Neural cell (in vitro differentiated cells): Measurements from ENCODE around the gene YIPF5. TPM values are rescaled to one million over a fixed set of nuclear protein-coding genes. Genes with fewer than 3 reads are reported as not detected.
A peak's percentile ranks its signal among the peaks of the same experiment; 100 is the strongest.

ENCODE experiments used
- H2AFZ ChIP-seq: fragments of 200-600, 300-800 bp; sonication (generic), shearing (Covaris generic); 2 replicates; pipeline ENCODE4 v1.6.0; 2014; ENCODE audit warnings: low read depth, mild to moderate bottlenecking, antibody characterized with exemption, low read length, moderate library complexity
- H3F3A ChIP-seq: fragments of 200-600 bp; shearing (Covaris generic); 2 replicates; pipeline ENCODE4 v1.6.1; 2016; ENCODE audit warnings: mild to moderate bottlenecking, moderate library complexity, mixed read lengths, antibody characterized with exemption, low read length; ENCODE audit not compliant: insufficient read depth, poor library complexity, severe bottlenecking
- H3K27ac ChIP-seq: fragments of 200-600, 300-800 bp; sonication (generic), shearing (Covaris generic); 2 replicates; pipeline ENCODE4 v1.5.1; 2014; ENCODE audit warnings: mild to moderate bottlenecking, low read length, moderate library complexity
- H3K27me3 ChIP-seq: fragments of 300-800, 200-600 bp; sonication (generic), shearing (Covaris generic); 2 replicates; pipeline ENCODE4 v1.6.0; 2014; ENCODE audit warnings: mild to moderate bottlenecking, low read depth, low read length, moderate library complexity; ENCODE audit not compliant: insufficient read depth
- H3K36me3 ChIP-seq: fragments of 300-800, 200-600 bp; sonication (generic), shearing (Covaris generic); 2 replicates; pipeline ENCODE4 v1.5.1; 2014; ENCODE audit warnings: mild to moderate bottlenecking, antibody characterized with exemption, low read length, moderate library complexity; ENCODE audit not compliant: insufficient read depth
- H3K4me2 ChIP-seq: fragments of 300-800, 200-600 bp; sonication (generic), shearing (Covaris generic); 2 replicates; pipeline ENCODE4 v1.6.0; 2014; ENCODE audit warnings: mild to moderate bottlenecking, low read length
- H3K4me3 ChIP-seq: fragments of 300-800, 200-600 bp; sonication (generic), shearing (Covaris generic); 2 replicates; pipeline ENCODE4 v1.5.1; 2014; ENCODE audit warnings: mild to moderate bottlenecking, low read length, moderate library complexity
- H3K79me2 ChIP-seq: fragments of 200-600 bp; shearing (Covaris generic); replicated peaks from 2 replicates; pipeline ENCODE4 v1.6.0; 2014; ENCODE audit warnings: mild to moderate bottlenecking, low read length, moderate library complexity; ENCODE audit not compliant: insufficient read depth
- H3K9ac ChIP-seq: fragments of 300-800, 200-600 bp; sonication (generic), shearing (Covaris generic); 2 replicates; pipeline ENCODE4 v1.6.1; 2016; ENCODE audit warnings: mild to moderate bottlenecking, low read length, mixed read lengths
- H3K9me2 ChIP-seq: fragments of 200-600 bp; shearing (Covaris generic); 2 replicates; pipeline ENCODE4 v1.6.1; 2016; ENCODE audit warnings: mild to moderate bottlenecking, low read length, mixed read lengths; ENCODE audit not compliant: insufficient read depth
- H3K9me3 ChIP-seq: fragments of 200-600, 300-800 bp; sonication (generic), shearing (Covaris generic); 2 replicates; pipeline ENCODE4 v1.6.1; 2016; ENCODE audit warnings: mild to moderate bottlenecking, mixed run types, low read length, moderate library complexity, mixed read lengths
- H4K20me1 ChIP-seq: fragments of 200-600 bp; shearing (Covaris generic); 2 replicates; pipeline ENCODE4 v1.6.1; 2016; ENCODE audit warnings: mild to moderate bottlenecking, mixed run types; ENCODE audit not compliant: insufficient read depth
- CTCF ChIP-seq: fragments of 450-650 bp; IDR thresholded peaks from 2 replicates; pipeline ENCODE4 v1.5.1; 2014; ENCODE audit warnings: antibody characterized with exemption, mild to moderate bottlenecking, moderate library complexity; ENCODE audit not compliant: poor library complexity, severe bottlenecking
- EP300 ChIP-seq: fragments of 450-650 bp; conservative IDR thresholded peaks from 2 replicates; pipeline ENCODE4 v1.6.1; 2014; ENCODE audit warnings: antibody characterized with exemption, mild to moderate bottlenecking, moderate library complexity; ENCODE audit not compliant: poor library complexity, severe bottlenecking
- EZH2 ChIP-seq: fragments of 200-600, 300-800 bp; shearing (Covaris generic), sonication (generic); IDR thresholded peaks from 2 replicates; pipeline ENCODE4 v1.6.1; 2014; ENCODE audit warnings: antibody characterized with exemption, low read length, borderline replicate concordance, mild to moderate bottlenecking; ENCODE audit not compliant: insufficient read depth, poor library complexity, severe bottlenecking
- MXI1 ChIP-seq: fragments of 450-650 bp; conservative IDR thresholded peaks from 2 replicates; pipeline ENCODE4 v1.6.1; 2014; ENCODE audit warnings: antibody characterized with exemption, mild to moderate bottlenecking; ENCODE audit not compliant: poor library complexity, severe bottlenecking
- POLR2AphosphoS5 ChIP-seq: IDR thresholded peaks from 2 replicates; pipeline ENCODE4 v1.6.1; 2012
- RAD21 ChIP-seq: fragments of 450-650 bp; conservative IDR thresholded peaks from 2 replicates; pipeline ENCODE4 v1.6.1; 2014; ENCODE audit warnings: antibody characterized with exemption, mild to moderate bottlenecking, moderate library complexity
- REST ChIP-seq: IDR thresholded peaks from 2 replicates; pipeline ENCODE4 v1.6.1; 2012; ENCODE audit warnings: borderline replicate concordance
- SMC3 ChIP-seq: fragments of 450-650 bp; conservative IDR thresholded peaks from 2 replicates; pipeline ENCODE4 v1.6.1; 2014; ENCODE audit warnings: antibody characterized with exemption, mild to moderate bottlenecking, moderate library complexity; ENCODE audit not compliant: poor library complexity
- TAF1 ChIP-seq: IDR thresholded peaks from 2 replicates; pipeline ENCODE4 v1.6.1; 2012; ENCODE audit warnings: low read depth
- polyA plus RNA-seq: library from polyadenylated mRNA; depleted of rRNA; stranded (reverse); fragments of >200 nt; gene quantifications from 2 replicates; pipeline ENCODE4 v1.2.3, GENCODE V29; 2014

Gene YIPF5
- polyA plus RNA-seq, 1 donor from 2014 or later = 59.6 TPM

DNA sequence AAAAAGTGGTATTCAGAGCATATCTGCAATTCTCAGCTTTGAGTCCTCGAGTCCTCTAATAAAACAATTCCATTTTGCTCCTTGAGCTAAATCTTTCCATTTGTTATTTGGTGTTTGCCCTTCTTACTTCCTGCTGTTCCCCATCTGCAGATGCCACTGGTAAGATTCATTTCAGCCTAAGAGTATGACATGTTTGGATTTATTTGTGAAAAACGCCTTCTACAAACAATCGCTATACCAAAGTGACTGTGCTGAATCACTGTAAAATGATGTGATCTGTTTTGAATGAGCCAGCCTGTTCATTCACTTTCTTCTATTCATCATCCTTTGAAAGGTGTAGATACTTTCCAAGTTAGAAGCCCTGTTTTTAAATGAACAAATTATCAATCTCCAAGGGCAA, 27.9 kb upstream of the YIPF5 start:
- Histone ChIP-seq H3K9me3 (no peaks in the 10 kb centered on the region), H3K36me3 (no peaks in the 10 kb centered on the region), H3F3A (no peaks in the 10 kb centered on the region), H3K9ac (no peak overlapping the region), H4K20me1 (no peaks in the 10 kb centered on the region), H3K4me2 (no peak overlapping the region), H2AFZ (no peak overlapping the region), H3K9me2 (no peaks in the 10 kb centered on the region), H3K27ac (no peak overlapping the region), H3K79me2 (no peaks in the 10 kb centered on the region), H3K27me3 (no peaks in the 10 kb centered on the region), H3K4me3 (no peak overlapping the region)
- TF ChIP-seq EZH2 = no peak
- TF ChIP-seq REST = no peak
- TF ChIP-seq RAD21 = no peak
- TF ChIP-seq POLR2AphosphoS5 = peak; percentile 43

DNA sequence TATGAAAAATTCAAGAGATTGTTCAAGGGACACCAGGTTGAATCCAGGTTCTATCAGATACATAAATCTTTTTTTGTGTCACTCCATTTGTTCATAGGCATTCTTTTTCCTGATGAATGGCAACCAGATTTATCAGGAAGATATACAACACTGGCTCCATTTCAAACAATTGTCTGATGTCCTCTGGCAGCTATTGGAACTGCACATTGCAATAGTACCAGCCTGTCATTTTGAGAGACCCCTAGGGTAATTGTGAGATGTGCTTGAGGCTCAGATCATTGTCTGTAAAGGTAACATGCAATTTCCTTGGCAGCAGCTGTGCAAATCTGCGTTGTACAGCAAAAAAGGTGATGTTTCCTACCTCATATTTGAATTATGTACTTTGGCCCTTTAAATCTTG, 26.2 kb upstream of the YIPF5 start:
- H2AFZ ChIP-seq = no peak overlapping the region
- H3K4me2 ChIP-seq = peak overlapping the region; percentile 16
- no peaks in the 10 kb centered on the region for H3F3A ChIP-seq
- peak overlapping the region; percentile 79 for H3K27ac ChIP-seq
- H4K20me1 ChIP-seq = no peaks in the 10 kb centered on the region
- H3K27me3 ChIP-seq = no peaks in the 10 kb centered on the region
- TF ChIP-seq MXI1 (no peak), TAF1 (no peak), SMC3 (no peak), EZH2 (no peak), RAD21 (peak; percentile 35), POLR2AphosphoS5 (peak; percentile 87), REST (peak; percentile 74), EP300 (peak; percentile 94), CTCF (peak; percentile 70)
- H3K79me2 ChIP-seq = no peaks in the 10 kb centered on the region
- no peak overlapping the region for H3K9ac ChIP-seq
- H3K9me3 ChIP-seq = no peaks in the 10 kb centered on the region
- H3K36me3 ChIP-seq = no peaks in the 10 kb centered on the region
- H3K4me3 ChIP-seq = peak overlapping the region; percentile 1
- no peaks in the 10 kb centered on the region for H3K9me2 ChIP-seq
